BJ (cell line): ENCODE measurements around the gene EXD2. TPM values are rescaled to one million over a fixed set of nuclear protein-coding genes. Genes with fewer than 3 reads are reported as not detected.

Source experiments
- CTCF ChIA-PET: fragments of 350-600 bp; formaldehyde crosslinking; extraction: SDS; loops from one replicate; lab custom pipeline; 2021; ENCODE audit warnings: antibody characterized with exemption, inconsistent platforms; lab: Yijun Ruan, JAX
- POLR2A ChIA-PET: fragments of 300-600 bp; sonication (Branson Sonifier 250); formaldehyde crosslinking; extraction: SDS; loops from one replicate; lab custom pipeline; 2021; ENCODE audit warnings: antibody characterized with exemption; lab: Charles Lee
- DNase-seq: peaks from one replicate; pipeline ENCODE4 v3.0.0-alpha.2; 2011; ENCODE audit warnings: low read depth
- H3K27me3 ChIP-seq: 2 replicates; pipeline ENCODE4 v1.6.0; 2011; ENCODE audit warnings: low read length; ENCODE audit not compliant: control insufficient read depth, insufficient read depth
- H3K36me3 ChIP-seq: 2 replicates; pipeline ENCODE4 v1.5.1; 2011; ENCODE audit warnings: low read length; ENCODE audit not compliant: control insufficient read depth, insufficient read depth
- H3K4me3 ChIP-seq: 2 replicates; pipeline ENCODE4 v1.5.1; 2011; ENCODE audit warnings: low read depth, mild to moderate bottlenecking, control low read depth, low read length
- CTCF ChIP-seq: IDR thresholded peaks from 2 replicates; pipeline ENCODE4 v1.5.1; 2011; ENCODE audit warnings: low read depth, mild to moderate bottlenecking, control low read depth, inconsistent platforms, low read length, moderate library complexity; ENCODE audit not compliant: insufficient read depth
- polyA plus RNA-seq: library from polyadenylated mRNA; depleted of rRNA; stranded (reverse); fragments of >200 nt; gene quantifications from 2 replicates; pipeline ENCODE4 v1.2.3, GENCODE V29; 2011

The EXD2 gene
- polyA plus RNA-seq, 1 experiment, result 17.7 TPM

GRCh38 chr14:69268223-69268622 lies 76.9 kb downstream of the EXD2 start:
- DNase-seq, result no peak
- ChIA-PET CTCF (interaction anchor here (1.2 to 2.1 kb wide), 4 partner anchors 12 to 21 kb away, joined by 4 to 9 read pairs (median 4); no protein-coding TSS in a partner anchor), POLR2A (interaction anchor here (0.6 kb wide), 1 partner anchor 21 kb away, joined by 5 read pairs; no protein-coding TSS in a partner anchor)
- Histone ChIP-seq H3K4me3 (no peak overlapping the region), H3K27me3 (no peaks in the 10 kb centered on the region), H3K36me3 (no peaks in the 10 kb centered on the region)
- no peak for TF ChIP-seq CTCF

GRCh38 chr14:69268763-69269162 lies 77.5 kb downstream of the EXD2 start:
- no peak for TF ChIP-seq CTCF
- POLR2A ChIA-PET, result no interaction called here
- Histone ChIP-seq H3K36me3 (no peaks in the 10 kb centered on the region), H3K27me3 (no peaks in the 10 kb centered on the region), H3K4me3 (no peak overlapping the region)
- CTCF ChIA-PET, result interaction anchor here (1.2 to 2.1 kb wide), 4 partner anchors 12 to 22 kb away, joined by 4 to 9 read pairs (median 4); no protein-coding TSS in a partner anchor
- DNase-seq, result no peak

GRCh38 chr14:69269381-69269780 lies 78.1 kb downstream of the EXD2 start:
- no peak overlapping the region for H3K4me3 ChIP-seq
- TF ChIP-seq CTCF, result no peak
- ChIA-PET CTCF (interaction anchor here (1.5 kb wide), 1 partner anchor 13 kb away, joined by 4 read pairs; no protein-coding TSS in a partner anchor), POLR2A (no interaction called here)
- DNase-seq, result no peak
- no peaks in the 10 kb centered on the region for H3K36me3 ChIP-seq
- H3K27me3 ChIP-seq, result no peaks in the 10 kb centered on the region

GRCh38 chr14:69270097-69270496 lies 78.8 kb downstream of the EXD2 start:
- Histone ChIP-seq H3K36me3 (no peaks in the 10 kb centered on the region), H3K27me3 (no peaks in the 10 kb centered on the region), H3K4me3 (no peak overlapping the region)
- CTCF ChIA-PET, result interaction anchor here (1.1 kb wide), 1 partner anchor 18 kb away, joined by 3 read pairs; no protein-coding TSS in a partner anchor
- DNase-seq, result no peak
- POLR2A ChIA-PET, result no interaction called here
- no peak for TF ChIP-seq CTCF

- Histone ChIP-seq H3K27me3 (no peaks in the 10 kb centered on the region), H3K4me3 (no peak overlapping the region), H3K36me3 (no peaks in the 10 kb centered on the region)
- no peak for DNase-seq
- ChIA-PET POLR2A (no interaction called here), CTCF (interaction anchor here (1.1 kb wide), 1 partner anchor 17 kb away, joined by 3 read pairs; no protein-coding TSS in a partner anchor)
- no peak for TF ChIP-seq CTCF
These were observed 79.8 kb downstream of the EXD2 start for GRCh38 chr14:69270795-69271708.
